IMR-90 (cell line): ENCODE measurements around the gene FCN1. TPM values are rescaled to one million over a fixed set of nuclear protein-coding genes. Genes with fewer than 3 reads are reported as not detected.

Experiments used
- ATAC-seq: fragments of 200-7000 bp; cut with Tn5 transposase; 2 replicates; pipeline ENCODE4 v1.9.1; 2020; ENCODE audit warnings: low read depth, mild to moderate bottlenecking, moderate library complexity
- BruUV-seq: library from RNA; stranded (reverse); fragments of 400-500 nt; replicated peaks from 2 replicates; lab custom pipeline; 2021; lab: Mats Ljungman, UMichigan
- CTCF ChIA-PET: fragments of 300-600 bp; formaldehyde crosslinking; extraction: SDS; loops from one replicate; lab custom pipeline; 2021; ENCODE audit warnings: antibody characterized with exemption; lab: Yijun Ruan, JAX
- POLR2A ChIA-PET: fragments of 300-600 bp; sonication (Branson Sonifier 250); formaldehyde crosslinking; loops from one replicate; lab custom pipeline; 2022; ENCODE audit warnings: antibody characterized with exemption; ENCODE audit not compliant: unreplicated experiment; lab: Charles Lee
- DNase-seq: peaks from one replicate; pipeline ENCODE4 v3.0.0; 2013
- H2AFZ ChIP-seq: replicated peaks from 2 replicates; pipeline ENCODE3; 2013; ENCODE audit warnings: low read length, mild to moderate bottlenecking; ENCODE audit not compliant: poor library complexity
- H2AK5ac ChIP-seq: 2 replicates; pipeline ENCODE4 v1.6.1; 2013; ENCODE audit warnings: low read depth, low read length, inconsistent platforms
- H2AK9ac ChIP-seq: replicated peaks from 2 replicates; pipeline ENCODE3; 2013; ENCODE audit warnings: mild to moderate bottlenecking, low read depth, low read length, moderate library complexity; ENCODE audit not compliant: poor library complexity
- H2BK120ac ChIP-seq: 2 replicates; pipeline ENCODE4 v1.6.1; 2013; ENCODE audit warnings: low read depth, low read length, inconsistent platforms
- H2BK15ac ChIP-seq: 3 replicates; pipeline ENCODE4 v1.6.1; 2013; ENCODE audit warnings: low read depth, low read length, inconsistent platforms
- H2BK20ac ChIP-seq: 2 replicates; pipeline ENCODE4 v1.6.1; 2013; ENCODE audit warnings: low read depth, mild to moderate bottlenecking, inconsistent platforms, low read length, moderate library complexity
- H2BK5ac ChIP-seq: 2 replicates; pipeline ENCODE4 v1.6.1; 2013; ENCODE audit warnings: mild to moderate bottlenecking, low read depth, low read length, inconsistent platforms; ENCODE audit not compliant: poor library complexity, severe bottlenecking
- H3K14ac ChIP-seq: replicated peaks from 2 replicates; pipeline ENCODE4 v1.6.1; 2013; ENCODE audit warnings: low read depth, low read length, inconsistent platforms
- H3K18ac ChIP-seq: 2 replicates; pipeline ENCODE4 v1.6.1; 2013; ENCODE audit warnings: low read depth, low read length, control low read depth
- H3K23ac ChIP-seq: 2 replicates; pipeline ENCODE4 v1.6.1; 2013; ENCODE audit warnings: low read depth, low read length, inconsistent platforms
- H3K27ac ChIP-seq: 2 replicates; pipeline ENCODE4 v1.5.1; 2013; ENCODE audit warnings: mild to moderate bottlenecking, control low read depth, low read length; ENCODE audit not compliant: insufficient read depth
- H3K27me3 ChIP-seq: 2 replicates; pipeline ENCODE4 v1.6.1; 2013; ENCODE audit warnings: low read length; ENCODE audit not compliant: control insufficient read depth, insufficient read depth
- H3K36me3 ChIP-seq: 2 replicates; pipeline ENCODE4 v1.6.1; 2013; ENCODE audit warnings: low read length, mixed read lengths; ENCODE audit not compliant: control insufficient read depth, insufficient read depth
- H3K4ac ChIP-seq: 2 replicates; pipeline ENCODE4 v1.6.1; 2013; ENCODE audit warnings: low read depth, low read length, inconsistent platforms
- H3K4me1 ChIP-seq: 2 replicates; pipeline ENCODE4 v1.6.1; 2013; ENCODE audit warnings: low read length, mixed read lengths; ENCODE audit not compliant: control insufficient read depth, insufficient read depth
- H3K4me2 ChIP-seq: 2 replicates; pipeline ENCODE4 v1.6.1; 2013; ENCODE audit warnings: low read depth, mild to moderate bottlenecking, control low read depth, low read length, moderate library complexity
- H3K4me3 ChIP-seq: 2 replicates; pipeline ENCODE4 v1.5.1; 2013; ENCODE audit warnings: low read depth, mild to moderate bottlenecking, control low read depth, low read length, moderate library complexity; ENCODE audit not compliant: insufficient read depth
- H3K56ac ChIP-seq: 2 replicates; pipeline ENCODE4 v1.6.1; 2013; ENCODE audit warnings: low read length, inconsistent platforms; ENCODE audit not compliant: insufficient read depth; ENCODE audit errors: extremely low read depth
- H3K79me1 ChIP-seq, 2 experiments: 2 replicates each; pipeline ENCODE4 v1.6.1; 2013; ENCODE audit warnings: low read length in 2 of 2, inconsistent platforms in 1 of 2, low read depth in 1 of 2
- H3K9ac ChIP-seq: 2 replicates; pipeline ENCODE4 v1.6.1; 2013; ENCODE audit warnings: low read depth, low read length, control low read depth
- H3K9me1 ChIP-seq: 2 replicates; pipeline ENCODE4 v1.6.1; 2013; ENCODE audit warnings: low read length, inconsistent platforms; ENCODE audit not compliant: insufficient read depth
- H3K9me3 ChIP-seq: 2 replicates; pipeline ENCODE4 v1.6.1; 2013; ENCODE audit warnings: low read length; ENCODE audit not compliant: control insufficient read depth, insufficient read depth
- H4K20me1 ChIP-seq: 2 replicates; pipeline ENCODE4 v1.6.1; 2013; ENCODE audit warnings: low read length, inconsistent platforms; ENCODE audit not compliant: insufficient read depth
- H4K5ac ChIP-seq: 2 replicates; pipeline ENCODE4 v1.6.1; 2013; ENCODE audit warnings: mild to moderate bottlenecking, low read depth, low read length, control low read depth
- H4K8ac ChIP-seq, 2 experiments: 2 replicates each; pipeline ENCODE4 v1.6.1; 2013; ENCODE audit warnings: low read depth in 2 of 2, low read length in 2 of 2, control low read depth in 1 of 2, inconsistent platforms in 1 of 2
- H4K91ac ChIP-seq: 2 replicates; pipeline ENCODE4 v1.6.1; 2013; ENCODE audit warnings: low read depth, low read length, inconsistent platforms; ENCODE audit not compliant: insufficient read depth
- FOS ChIP-seq: fragments of 150-350 bp; IDR thresholded peaks from 2 replicates; pipeline ENCODE4 v1.6.1; 2016; ENCODE audit warnings: low read depth, low read length
- MAZ ChIP-seq: IDR thresholded peaks from 2 replicates; pipeline ENCODE4 v1.6.1; 2012; ENCODE audit warnings: low read depth, mild to moderate bottlenecking, low read length, improper control_type of control experiment, moderate library complexity, borderline replicate concordance
- POLR2A ChIP-seq: IDR thresholded peaks from 2 replicates; pipeline ENCODE4 v1.6.1; 2012; ENCODE audit warnings: mild to moderate bottlenecking, low read depth, low read length
- RAD21 ChIP-seq: IDR thresholded peaks from 2 replicates; pipeline ENCODE4 v1.6.1; 2012; ENCODE audit warnings: low read length, improper control_type of control experiment
- SMC3 ChIP-seq: fragments of 150-350 bp; IDR thresholded peaks from 2 replicates; pipeline ENCODE4 v1.6.1; 2016; ENCODE audit warnings: low read depth, mild to moderate bottlenecking, antibody characterized with exemption, low read length, moderate library complexity
- WGBS, 2 experiments: methylation state at CpG; one replicate each; pipeline versions ENCODE4 v1.1.5 to v1.1.7; 2013; ENCODE audit warnings: missing lambda C conversion rate in 2 of 2; ENCODE audit not compliant: insufficient read length in 1 of 2; ENCODE audit errors: extremely low coverage in 2 of 2; 5-methylcytosine and 5-hydroxymethylcytosine counted together
- dilution Hi-C: fragments of 300-500 bp; cut with HindIII; formaldehyde crosslinking; loops from one replicate; pipeline ENCODE4 v1.14.3; 2018; ENCODE audit warnings: low sequenced_read_pairs; ENCODE audit not compliant: unreplicated experiment
- in situ Hi-C: fragments of 300-500 bp; cut with MboI; formaldehyde crosslinking; loops from 3 replicates; pipeline ENCODE4 v1.14.3; 2019; ENCODE audit warnings: low sequenced_read_pairs, inconsistent platforms, mixed read lengths
- intact Hi-C: fragments of 100-400 bp; cut with micrococcal nuclease; formaldehyde crosslinking; loops from 2 replicates; pipeline ENCODE4 v1.10.0; 2022
- polyA plus RNA-seq, 3 experiments: library from polyadenylated mRNA; depleted of rRNA; stranded (reverse); fragments of >200 nt; gene quantifications; 2 replicates each; pipeline ENCODE4 v1.2.3, GENCODE V29; 2012; ENCODE audit warnings: low replicate concordance in 1 of 3
- total RNA-seq: library from RNA; depleted of rRNA; stranded (reverse); fragments of >200 nt; gene quantifications from 2 replicates; pipeline ENCODE4 v1.2.3, GENCODE V29; 2012

Gene FCN1
- total and polyA plus RNA-seq, 2 of the 4 experiments (the other 2 are of a cell fraction): not detected

- TF ChIP-seq RAD21: no peak
- TF ChIP-seq MAZ: no peak
- TF ChIP-seq SMC3: no peak
- TF ChIP-seq FOS: no peak
Observed at GRCh38 chr9:134919303-134919702, 1.6 kb upstream of the FCN1 start (continued).

GRCh38 chr9:134918646-134919045 lies 934 bp upstream of the FCN1 start:
- Histone ChIP-seq H3K56ac (no peak overlapping the region), H3K4me3 (no peak overlapping the region), H2BK120ac (no peak overlapping the region), H2BK20ac (no peak overlapping the region), H3K9ac (no peak overlapping the region), H2AK9ac (no peak overlapping the region), H3K9me3 (peaks cover 3% of the 10 kb centered on the region; the same call in 1 of the 2 replicates), H3K9me1 (no peaks in the 10 kb centered on the region), H2BK5ac (no peak overlapping the region), H2AK5ac (no peak overlapping the region), H3K4me2 (no peak overlapping the region), H4K5ac (no peak overlapping the region), H3K4ac (no peak overlapping the region), H4K8ac (no peak overlapping the region), H3K79me1 (no peaks in the 10 kb centered on the region), H3K18ac (no peak overlapping the region), H3K27me3 (peaks cover 19% of the 10 kb centered on the region; the same call in 1 of the 2 replicates), H2AFZ (no peak overlapping the region), H3K4me1 (peaks cover 2% of the 10 kb centered on the region; the same call in 1 of the 2 replicates), H4K20me1 (no peaks in the 10 kb centered on the region), H3K36me3 (no peaks in the 10 kb centered on the region), H3K27ac (no peak overlapping the region), H3K23ac (no peak overlapping the region), H3K14ac (no peak overlapping the region), H4K91ac (no peak overlapping the region), H2BK15ac (no peak overlapping the region)
- TF ChIP-seq FOS: no peak
- TF ChIP-seq MAZ: no peak
- TF ChIP-seq POLR2A: no peak
- intact Hi-C loops: no loop called here
- ChIA-PET POLR2A (no interaction called here), CTCF (no interaction called here)
- DNase-seq (no peak), ATAC-seq (no peak)
- in situ Hi-C loops: no loop called here
- dilution Hi-C loops: no loop called here
- WGBS, 2 experiments: 77% methylated on average over 4 of the region's 10 CpGs; no CpG with 5 or more reads in 1 of the 2 experiments
- BruUV-seq: no TSS peak
